Ramos (cell line): ENCODE data around the gene UBE2N.
"Not testable (repeated sequence)": the region's sequence is repeated elsewhere in the genome, so short reads cannot be mapped to it uniquely, and the experiment has no call there.

Source experiments
- in situ Hi-C: fragments of 300-500 bp; cut with MboI; formaldehyde crosslinking; loops from one replicate; pipeline ENCODE4 v1.14.3; 2022; ENCODE audit warnings: low sequenced_read_pairs; ENCODE audit not compliant: unreplicated experiment

The UBE2N gene

DNA sequence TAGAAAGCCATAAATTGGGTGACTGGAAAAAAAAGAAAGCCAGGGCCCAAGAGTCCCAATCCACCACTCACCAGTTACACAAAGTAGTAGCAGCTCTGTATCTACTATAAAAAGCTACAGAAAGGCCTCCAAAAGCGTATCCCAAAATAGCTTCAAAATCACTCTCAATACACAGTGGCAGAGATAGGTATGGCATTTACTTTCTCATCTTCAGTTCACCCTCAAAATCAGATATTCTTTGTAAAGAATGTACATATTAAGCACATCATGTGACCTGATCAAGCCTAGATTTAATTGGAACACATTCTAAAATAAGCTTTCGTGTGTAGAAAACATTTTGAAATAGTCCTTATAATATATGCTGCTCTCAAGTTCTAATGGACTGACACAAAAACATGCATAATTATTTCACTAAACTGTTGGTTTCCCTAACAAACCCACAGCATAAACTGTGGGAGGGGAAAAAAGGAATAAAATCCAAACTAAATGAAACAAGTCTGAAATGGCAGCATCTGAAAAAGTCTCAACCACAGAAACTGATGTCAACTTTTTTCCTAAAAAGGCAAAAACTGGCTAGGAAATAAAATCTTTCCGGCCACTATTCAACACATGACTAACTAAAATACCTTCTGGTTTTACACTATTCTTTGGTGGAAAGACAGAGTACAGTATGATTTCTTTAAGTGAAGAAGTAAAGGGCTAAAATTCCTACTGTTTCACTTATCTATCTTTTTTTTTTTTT lies 25.9 kb downstream of the UBE2N start:
- in situ Hi-C loops = no loop called here

DNA sequence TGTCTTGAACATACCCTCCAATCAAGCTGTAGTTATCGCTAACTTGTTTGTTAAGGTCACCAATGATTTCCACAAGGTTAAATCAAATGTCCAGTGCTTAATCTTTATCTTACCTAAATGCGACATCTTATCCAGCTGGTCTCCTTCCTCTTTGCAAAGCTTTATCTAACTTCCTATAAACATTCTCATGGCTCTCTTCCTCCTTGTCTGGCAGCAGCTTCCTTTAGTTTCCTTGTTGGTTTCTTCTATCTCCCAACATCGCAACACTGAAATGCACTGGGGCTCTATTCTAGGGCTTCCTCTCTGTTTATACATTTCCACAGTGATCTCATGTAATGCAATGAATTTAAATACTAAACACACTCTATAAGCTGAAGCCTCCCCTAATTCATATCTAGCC lies 28.7 kb downstream of the UBE2N start:
- in situ Hi-C loops = no loop called here

DNA sequence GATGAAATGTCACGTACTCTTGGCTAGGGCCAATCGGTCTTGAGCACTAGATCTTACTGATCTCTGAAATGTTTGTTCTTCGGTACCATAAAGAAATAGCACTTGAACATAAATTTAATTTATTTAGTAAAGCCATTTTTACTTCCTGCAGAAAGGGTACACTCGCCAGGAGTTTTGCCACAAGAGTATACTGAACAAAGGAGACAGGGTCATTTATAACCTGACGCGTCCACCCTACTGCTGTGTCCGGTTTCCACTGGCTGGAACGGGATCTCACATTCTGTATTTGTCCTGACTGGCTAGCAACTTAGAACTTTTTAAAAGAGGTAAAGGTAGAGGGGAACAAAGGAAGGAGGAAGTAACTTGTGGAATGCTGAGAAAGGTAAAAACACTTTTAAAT lies 29.4 kb downstream of the UBE2N start:
- in situ Hi-C loops = not testable (repeated sequence)

DNA sequence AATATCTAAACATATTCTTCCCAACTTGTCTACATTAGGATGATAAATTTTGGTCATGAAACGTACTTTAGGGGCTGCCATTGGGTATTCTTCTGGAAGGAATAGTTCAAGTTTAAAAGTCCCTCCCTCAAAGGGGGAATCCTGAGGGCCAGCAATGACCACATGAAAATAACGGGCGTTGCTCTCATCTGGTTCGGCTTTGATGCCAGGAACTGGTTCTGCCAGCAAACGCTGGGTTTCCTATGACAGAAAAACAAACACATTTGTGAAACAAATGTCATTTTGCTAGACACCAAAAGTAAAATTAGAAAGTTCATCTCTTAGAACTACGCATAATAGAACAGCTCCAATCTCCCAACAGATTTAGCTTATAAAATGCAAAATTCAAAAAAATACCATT lies 30.7 kb downstream of the UBE2N start:
- in situ Hi-C loops = not testable (repeated sequence)

DNA sequence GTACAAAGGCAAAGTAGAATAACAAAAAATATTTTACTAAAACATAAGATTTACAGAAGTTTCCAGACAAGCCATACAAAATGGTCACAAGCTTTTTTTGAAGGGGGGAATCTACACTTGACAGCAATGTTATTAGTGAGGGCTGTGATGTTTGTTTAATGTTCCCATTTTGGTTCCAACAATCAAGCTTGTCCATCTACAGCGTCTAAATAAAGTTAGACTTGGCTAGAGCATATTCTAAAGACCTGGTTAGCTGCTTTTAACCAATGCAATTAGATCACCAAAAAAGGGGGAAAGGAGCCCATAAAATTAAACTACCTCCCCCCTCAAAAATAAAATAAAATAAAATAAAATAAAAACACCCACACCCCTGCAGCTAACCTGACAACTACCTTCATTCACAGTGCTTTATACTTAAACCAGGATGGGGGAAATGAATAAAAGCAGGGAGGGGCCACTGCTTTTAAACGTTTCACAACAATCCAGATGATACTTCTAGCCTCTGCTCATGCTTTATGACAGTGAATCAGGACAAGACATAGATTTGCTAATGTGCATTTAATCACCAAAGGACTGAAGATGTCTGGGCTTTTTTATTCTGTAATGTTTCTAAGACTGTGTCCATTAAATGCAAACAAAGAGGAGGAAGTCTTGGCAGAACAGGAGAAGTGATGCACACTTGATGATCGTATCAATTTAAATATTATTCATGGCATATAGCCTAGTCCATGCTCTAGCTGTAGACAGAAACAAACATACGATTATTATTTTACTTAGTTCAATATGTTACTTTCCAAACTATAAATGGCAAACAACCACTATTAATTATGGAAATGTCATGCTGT lies 32.2 kb downstream of the UBE2N start:
- in situ Hi-C loops = not testable (repeated sequence)

DNA sequence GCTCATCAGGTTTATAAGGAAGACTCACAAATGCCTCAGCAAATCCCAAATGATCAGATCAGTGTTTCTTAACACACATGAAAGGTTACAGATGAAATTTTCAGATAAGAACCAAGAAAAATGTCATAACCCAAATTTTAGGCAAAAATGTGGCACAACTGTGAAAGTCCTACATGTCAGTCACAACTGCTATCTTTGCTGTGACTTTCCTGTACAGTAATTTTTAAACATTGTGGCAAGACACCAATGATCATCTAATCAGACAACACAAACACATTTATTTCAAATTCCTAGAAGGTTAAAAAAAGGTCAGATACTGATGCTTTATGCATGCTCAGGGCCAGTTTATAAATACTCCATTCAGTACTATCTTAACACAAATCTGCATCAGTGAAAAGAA lies 32.9 kb downstream of the UBE2N start:
- in situ Hi-C loops = no loop called here

DNA sequence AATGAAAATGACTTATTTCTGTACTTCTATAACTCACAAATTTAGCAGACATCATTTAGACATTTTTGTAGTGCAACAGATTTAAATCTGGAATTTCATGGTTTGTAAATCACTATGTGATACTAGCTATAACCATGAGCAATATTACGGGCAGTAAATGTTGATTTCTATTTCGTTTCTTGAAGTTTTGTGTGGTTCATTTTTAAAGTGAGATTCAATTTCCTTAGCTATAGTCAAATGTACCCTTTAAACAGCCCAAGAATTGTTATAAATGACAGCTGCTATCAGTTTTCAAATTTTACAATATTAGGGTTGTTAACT lies 33.8 kb downstream of the UBE2N start:
- in situ Hi-C loops = no loop called here

DNA sequence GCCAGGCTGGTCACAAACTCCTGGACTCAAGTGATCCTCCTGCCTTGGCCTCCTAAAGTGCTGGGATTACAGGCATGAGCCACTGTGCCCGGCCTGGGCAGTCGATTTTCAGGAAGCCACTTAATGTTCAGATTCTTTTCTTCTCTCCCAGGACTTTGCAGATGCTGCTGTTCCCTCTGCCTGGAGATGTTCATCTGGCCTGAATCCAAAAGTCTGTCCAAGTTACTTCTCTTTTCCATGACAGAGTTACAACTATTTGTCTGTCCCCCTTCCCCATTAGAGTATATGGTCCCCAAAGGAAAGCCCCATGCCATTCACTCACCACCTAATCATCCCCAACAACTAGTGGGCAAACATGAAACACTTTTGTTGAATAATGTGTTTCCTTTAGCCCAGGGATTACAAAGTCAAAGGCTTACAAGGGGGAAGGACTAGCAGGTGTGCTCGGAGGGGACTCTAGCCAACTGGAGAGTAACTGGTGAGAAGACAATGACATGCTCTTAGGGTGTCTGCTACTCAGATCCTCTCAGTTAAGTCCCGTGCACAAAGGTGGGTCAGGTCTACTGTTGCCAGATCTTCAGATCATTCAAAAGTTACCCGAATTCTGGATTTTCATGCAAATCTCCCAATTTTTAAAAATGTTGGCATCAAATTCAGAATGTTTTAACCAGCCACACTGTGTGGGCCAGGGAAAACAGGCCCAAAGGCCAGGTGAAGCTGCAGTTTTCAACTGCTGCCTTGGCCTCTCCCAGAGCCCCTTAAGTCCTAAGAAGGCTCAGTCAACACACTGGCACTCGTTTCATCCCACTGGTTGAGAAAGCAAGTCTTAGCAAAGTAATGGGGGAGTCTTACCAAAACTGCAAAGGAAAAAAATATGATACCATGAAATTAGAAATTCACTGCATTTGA lies 34.4 kb downstream of the UBE2N start:
- in situ Hi-C loops = no loop called here

DNA sequence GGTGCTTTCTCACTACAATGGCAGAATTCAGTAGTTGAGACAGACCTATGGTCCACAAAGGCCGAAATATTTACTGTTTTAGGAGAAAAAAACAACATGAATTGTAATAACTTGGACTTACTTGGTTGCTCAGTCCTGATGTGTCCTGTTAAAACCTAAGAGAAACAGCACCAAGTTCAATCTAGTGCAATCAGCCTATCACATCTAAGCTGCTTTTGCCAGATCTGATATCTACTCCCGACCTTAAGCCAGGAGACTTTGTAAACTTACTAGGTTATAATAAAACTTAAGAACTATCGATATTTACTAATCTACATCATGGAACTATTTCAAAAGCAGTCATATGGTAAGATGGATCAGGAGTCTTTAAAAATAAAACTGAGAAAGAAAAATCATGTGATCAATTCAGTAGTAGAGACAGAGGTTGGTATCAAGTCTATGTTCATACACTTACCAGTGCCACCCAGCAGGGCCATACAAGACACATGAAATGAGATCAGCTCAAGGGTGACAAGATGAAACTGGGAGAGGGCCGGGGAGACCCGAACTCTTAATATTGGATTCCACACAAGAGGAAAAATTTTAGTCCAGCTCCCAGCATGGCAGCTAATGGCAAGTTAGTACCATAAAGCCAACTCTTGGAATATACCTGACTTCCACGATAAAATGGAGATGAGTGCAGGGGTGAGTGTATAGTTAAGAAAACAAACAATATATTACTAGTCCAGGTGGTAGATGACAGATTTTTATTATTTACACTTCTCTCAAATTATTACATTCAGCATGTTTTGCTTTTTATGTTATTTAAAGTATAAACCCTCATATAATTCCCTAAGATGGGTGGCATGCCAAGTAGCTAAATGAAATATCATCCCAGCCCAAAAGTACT lies 36.5 kb downstream of the UBE2N start:
- in situ Hi-C loops = no loop called here

DNA sequence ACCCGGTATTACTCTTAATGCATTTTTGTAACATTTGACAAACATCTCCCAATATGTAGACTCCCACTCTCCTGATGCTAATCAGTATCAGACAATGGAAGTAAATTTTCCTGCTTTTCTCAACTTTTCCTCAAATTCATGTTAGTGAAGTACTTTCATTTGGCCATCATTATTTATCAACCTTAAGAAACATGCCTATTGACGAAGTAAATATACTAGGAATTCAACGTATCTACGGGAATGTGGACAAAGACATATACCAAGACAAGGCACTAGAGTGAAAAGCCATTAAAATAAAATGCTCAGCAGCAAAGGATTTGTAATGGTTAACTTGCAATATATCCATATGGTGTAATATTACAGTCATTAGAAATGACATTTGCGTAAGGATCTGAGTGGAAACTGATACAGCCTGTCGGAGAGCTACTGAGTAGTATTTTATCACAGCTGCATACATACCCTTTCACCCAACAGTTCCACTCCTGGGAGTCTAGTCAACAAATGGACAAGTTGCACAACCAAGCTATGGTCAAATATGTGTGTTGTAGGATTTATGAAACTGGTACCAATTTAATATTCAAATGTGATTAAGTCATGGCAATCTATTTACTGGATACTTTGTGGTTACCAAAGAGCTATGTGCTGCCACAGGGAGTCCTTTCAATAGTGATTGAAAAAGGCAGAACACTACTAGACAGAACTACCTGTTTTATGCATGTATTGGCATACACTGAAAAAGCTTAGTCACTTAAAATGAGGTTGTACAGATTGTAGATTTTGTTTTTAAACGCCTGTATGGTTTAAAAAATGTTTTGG lies 37.6 kb downstream of the UBE2N start:
- in situ Hi-C loops = no loop called here

DNA sequence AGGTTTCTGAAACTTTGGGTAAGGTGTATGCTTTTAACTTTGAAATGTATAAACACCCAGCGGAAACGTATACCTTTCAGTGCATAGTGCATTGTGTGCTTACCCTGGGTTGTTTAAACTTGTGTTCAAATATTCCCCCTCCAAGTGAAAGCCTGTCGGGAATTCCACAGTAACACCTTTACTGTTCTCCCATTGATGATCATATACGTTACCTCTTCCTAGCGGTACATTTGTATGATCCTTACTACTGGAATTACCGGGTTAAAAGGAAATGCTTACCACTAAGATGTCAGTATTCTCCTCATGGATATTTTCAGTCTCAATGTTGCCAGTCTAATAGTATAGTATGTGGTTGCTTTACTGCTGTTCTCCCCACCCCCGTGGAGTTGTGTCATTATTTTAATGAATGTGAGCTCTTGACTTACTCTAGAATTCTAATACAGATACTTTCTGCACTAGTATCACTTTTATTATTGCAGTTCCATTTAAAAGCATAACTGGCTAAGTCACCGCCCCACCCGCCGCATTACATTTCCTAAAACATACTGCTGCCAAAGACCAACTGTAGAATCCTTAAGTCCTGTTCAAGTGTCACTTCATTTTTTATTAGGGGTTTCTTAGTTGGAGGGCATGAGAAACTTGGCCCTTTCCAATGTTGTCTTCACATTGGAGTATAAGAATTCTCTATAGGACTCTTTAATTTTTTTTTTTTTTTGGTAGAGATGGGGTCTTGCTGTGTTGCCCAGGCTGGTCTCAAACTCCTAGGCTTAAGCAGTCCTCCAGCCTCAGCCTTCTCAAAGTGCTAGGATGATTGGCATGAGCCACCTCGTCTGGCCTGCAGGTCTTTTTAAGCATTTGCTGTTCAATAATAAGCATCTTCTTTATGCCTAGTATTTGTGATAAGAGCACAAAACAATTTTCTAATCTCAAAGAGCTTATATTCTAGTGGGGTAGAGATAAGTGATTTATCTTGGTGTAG lies 39.1 kb downstream of the UBE2N start:
- in situ Hi-C loops = no loop called here

DNA sequence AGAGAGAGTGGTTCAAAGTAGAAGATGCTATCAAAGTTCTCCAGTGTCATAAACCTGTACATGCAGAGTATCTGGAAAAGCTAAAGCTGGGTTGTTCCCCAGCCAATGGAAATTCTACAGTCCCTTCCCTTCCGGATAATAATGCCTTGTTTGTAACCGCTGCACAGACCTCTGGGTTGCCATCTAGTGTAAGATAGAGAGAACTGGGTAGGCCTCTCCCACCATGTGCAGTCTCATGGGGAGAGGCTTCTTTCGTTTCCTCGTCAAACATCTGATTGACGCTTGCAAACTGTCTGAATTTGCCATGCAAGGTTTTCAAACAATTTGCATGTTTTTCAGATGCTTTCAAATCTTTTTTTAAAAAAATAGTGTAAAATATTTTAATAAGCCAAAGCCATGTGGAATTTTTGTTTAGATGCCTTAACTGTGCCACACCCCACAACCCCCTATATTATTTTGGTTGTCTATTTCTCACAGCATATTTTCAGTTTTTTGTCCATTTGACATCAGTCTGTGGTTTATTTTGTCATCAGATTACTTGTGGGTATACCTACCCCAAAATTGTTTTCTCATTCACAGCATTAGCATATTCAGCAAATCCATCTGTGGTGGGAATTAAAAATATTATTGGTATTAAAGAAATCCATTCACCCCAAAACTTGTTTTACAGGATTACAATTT lies 42.4 kb downstream of the UBE2N start:
- in situ Hi-C loops = loop anchor here (10.0 to 25.0 kb wide), 3 partner anchors 305 to 612 kb away; no protein-coding TSS in a partner anchor

DNA sequence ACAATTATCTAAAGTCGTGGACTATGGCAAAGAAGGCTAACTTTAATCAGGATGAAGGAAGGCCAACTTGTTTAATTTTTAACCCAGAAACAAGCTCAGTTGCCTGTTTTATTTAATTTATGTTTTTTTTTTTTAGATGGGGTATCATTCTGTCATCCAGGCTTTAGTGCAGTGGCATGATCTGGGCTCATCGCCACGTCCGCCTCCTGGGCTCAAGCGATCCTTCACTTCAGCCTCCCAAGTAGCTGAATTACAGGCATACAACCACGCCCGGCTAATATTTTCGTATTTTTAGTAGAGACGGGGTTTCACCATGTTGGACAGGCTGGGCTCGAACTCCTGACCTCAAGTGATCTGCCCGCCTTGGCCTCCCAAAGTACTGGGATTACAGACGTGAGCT lies 44.3 kb downstream of the UBE2N start:
- in situ Hi-C loops = loop anchor here (10.0 to 25.0 kb wide), 3 partner anchors 303 to 610 kb away; no protein-coding TSS in a partner anchor

DNA sequence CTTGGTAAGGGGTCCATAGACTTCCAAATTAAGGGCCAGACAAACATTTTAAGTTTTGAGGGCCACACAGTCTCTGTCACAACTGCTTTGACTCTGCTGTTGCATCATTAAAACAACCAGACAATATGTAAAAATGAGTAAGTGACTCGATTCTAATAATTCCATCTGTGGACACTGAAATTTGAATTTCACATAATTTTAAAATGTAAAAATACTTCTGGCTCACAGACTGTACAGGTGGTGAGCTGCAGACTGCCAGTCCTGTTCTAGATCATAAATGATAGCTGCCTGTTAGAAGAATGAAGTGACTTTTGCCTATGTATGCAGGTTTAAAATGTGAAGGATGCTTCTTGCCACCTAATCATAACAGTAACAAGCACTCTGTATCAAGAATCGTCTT lies 48.3 kb downstream of the UBE2N start:
- in situ Hi-C loops = loop anchor here (10.0 to 25.0 kb wide), 3 partner anchors 299 to 606 kb away; no protein-coding TSS in a partner anchor

DNA sequence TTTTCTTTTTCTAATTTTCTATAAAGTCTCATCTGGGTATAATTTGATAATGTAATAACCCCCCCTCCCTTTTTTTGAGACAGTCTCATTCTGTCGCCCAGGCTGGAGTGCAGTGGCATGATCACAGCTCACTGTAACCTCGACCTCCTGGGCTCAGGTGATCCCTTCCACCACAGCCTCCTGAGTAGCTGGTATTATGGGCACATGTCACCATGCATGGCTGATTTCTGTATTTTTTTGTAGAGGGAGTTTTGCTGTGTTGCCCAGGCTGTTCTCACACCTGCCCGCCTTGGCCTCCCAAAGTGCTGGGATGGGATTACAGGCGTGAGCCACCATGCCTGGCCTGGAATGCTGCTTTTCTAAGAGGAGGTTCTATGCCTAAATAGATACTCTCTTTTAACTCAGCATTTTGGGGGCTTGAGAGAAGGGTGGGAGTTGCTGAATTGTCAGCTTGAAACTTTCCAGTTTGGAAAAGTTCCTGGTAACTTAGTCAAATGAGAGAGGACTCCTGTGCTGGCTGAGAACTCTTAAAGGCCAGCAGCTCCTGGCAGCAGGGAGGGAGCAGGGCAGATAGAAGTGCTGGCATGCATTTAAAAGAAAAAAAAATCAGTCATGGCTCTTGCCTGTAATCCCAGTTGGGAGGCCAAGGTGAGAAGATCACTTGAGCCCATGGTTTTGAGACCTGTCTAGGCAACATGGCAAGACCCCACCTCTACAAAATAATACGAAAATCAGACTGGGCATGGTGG lies 51.0 kb downstream of the UBE2N start:
- in situ Hi-C loops = loop anchor here (10.0 to 25.0 kb wide), 3 partner anchors 296 to 603 kb away; no protein-coding TSS in a partner anchor

DNA sequence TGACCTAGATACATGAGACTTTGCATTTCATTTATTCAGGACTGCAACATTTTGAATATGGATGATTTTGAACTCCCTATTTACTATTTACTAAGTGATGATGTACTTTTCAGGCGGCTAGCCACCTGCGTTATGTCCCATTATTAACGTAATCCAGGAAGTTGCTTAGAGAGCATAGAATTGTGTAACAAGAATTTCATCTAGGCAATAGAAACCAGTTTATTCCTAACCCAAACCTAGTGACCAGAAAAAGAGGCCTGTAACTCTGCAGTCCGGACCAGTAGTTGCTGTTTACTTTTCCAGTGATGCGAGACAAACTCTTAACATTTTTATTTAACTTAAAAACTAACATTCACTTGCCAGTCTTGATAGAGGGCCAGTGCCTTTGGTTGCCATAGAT lies 51.7 kb downstream of the UBE2N start:
- in situ Hi-C loops = loop anchor here (10.0 to 25.0 kb wide), 3 partner anchors 295 to 603 kb away; no protein-coding TSS in a partner anchor
